Activated T-cell treated with anti-CD3 and anti-CD28 coated beads, Interleukin-2, amount 50 U/mL, for 72 hours (primary cell): ENCODE results near the gene RPS6KA5. TPM values are rescaled to one million over a fixed set of nuclear protein-coding genes. Genes with fewer than 3 reads are reported as not detected.
A peak's percentile ranks its signal among the peaks of the same experiment; 100 is the strongest.

Experiments
- ATAC-seq, 2 donors: fragments of 150-1000 bp; cut with Tn5 transposase; replicated peaks in 1 of 2; 2 replicates each; pipeline ENCODE4 v1.10.0; 2021; ENCODE audit warnings: moderate library complexity in 2 of 2, mild to moderate bottlenecking in 1 of 2
- DNase-seq, 2 donors: peaks; one replicate each; pipeline ENCODE4 v3.0.0; 2021 to 2022; ENCODE audit warnings: mixed read lengths in 1 of 2
- H3K27ac Mint-ChIP-seq: one replicate; pipeline ENCODE4 v1.8.0; 2022; ENCODE audit warnings: mild to moderate bottlenecking, moderate library complexity, mixed read lengths
- H3K27me3 Mint-ChIP-seq: one replicate; pipeline ENCODE4 v1.8.0; 2022; ENCODE audit warnings: low read depth, mixed read lengths
- H3K36me3 Mint-ChIP-seq, 2 donors: one replicate each; pipeline ENCODE4 v1.8.0; 2022; ENCODE audit warnings: mixed read lengths in 2 of 2, mild to moderate bottlenecking in 1 of 2; ENCODE audit not compliant: insufficient read depth in 2 of 2
- H3K4me1 Mint-ChIP-seq: one replicate; pipeline ENCODE4 v1.8.0; 2022; ENCODE audit warnings: low read depth, mixed read lengths
- H3K4me3 Mint-ChIP-seq, 2 donors: one replicate each; pipeline ENCODE4 v1.8.0; 2022; ENCODE audit warnings: mild to moderate bottlenecking in 2 of 2, mixed read lengths in 2 of 2, moderate library complexity in 2 of 2
- H3K9me3 Mint-ChIP-seq, 2 donors: one replicate each; pipeline ENCODE4 v1.8.0; 2022; ENCODE audit warnings: mixed read lengths in 2 of 2
- total RNA-seq, 2 donors: library from RNA; stranded (reverse); gene quantifications; one replicate each; pipeline ENCODE4 v1.2.3, GENCODE V29; 2022

The RPS6KA5 gene
- total RNA-seq, 2 donors from 2014 or later, result 18.5 to 30.3 TPM

GRCh38 chr14:90891326-90891725, 169.1 kb downstream of the RPS6KA5 start:
- Mint-ChIP-seq H3K9me3 (no peaks in the 10 kb centered on the region), H3K27me3 (no peaks in the 10 kb centered on the region), H3K4me3 (no peak overlapping the region), H3K4me1 (peaks cover 5% of the 10 kb centered on the region), H3K27ac (no peak overlapping the region), H3K36me3 (peaks cover under 1 to 8% of the 10 kb centered on the region in 2 donors)
- ATAC-seq (no peak), DNase-seq (no peak)

GRCh38 chr14:90890322-90891020, 170.0 kb downstream of the RPS6KA5 start:
- no peak for DNase-seq
- ATAC-seq, result no peak
- no peak overlapping the region for H3K27ac Mint-ChIP-seq
- H3K4me1 Mint-ChIP-seq, result peaks cover 5% of the 10 kb centered on the region
- H3K4me3 Mint-ChIP-seq, result no peak overlapping the region
- no peaks in the 10 kb centered on the region for H3K9me3 Mint-ChIP-seq
- H3K27me3 Mint-ChIP-seq, result no peaks in the 10 kb centered on the region
- peaks cover 0 to 5% of the 10 kb centered on the region in 2 donors for H3K36me3 Mint-ChIP-seq

GRCh38 chr14:90886297-90886815, 174.1 kb downstream of the RPS6KA5 start:
- DNase-seq (no peak), ATAC-seq (no peak)
- no peaks in the 10 kb centered on the region for H3K27me3 Mint-ChIP-seq
- peaks cover 8 to 14% of the 10 kb centered on the region in 2 donors for H3K36me3 Mint-ChIP-seq
- no peak overlapping the region for H3K4me3 Mint-ChIP-seq
- H3K9me3 Mint-ChIP-seq, result peaks cover 4 to 6% of the 10 kb centered on the region in 2 donors
- no peaks in the 10 kb centered on the region for H3K4me1 Mint-ChIP-seq
- H3K27ac Mint-ChIP-seq, result no peak overlapping the region

- DNase-seq (no peak), ATAC-seq (no peak)
- Mint-ChIP-seq H3K27me3 (no peaks in the 10 kb centered on the region), H3K9me3 (peaks cover 4 to 6% of the 10 kb centered on the region in 2 donors), H3K4me1 (no peaks in the 10 kb centered on the region), H3K27ac (peak overlapping the region; percentile 24), H3K36me3 (peaks cover 8 to 16% of the 10 kb centered on the region in 2 donors), H3K4me3 (no peak overlapping the region)
Observed at GRCh38 chr14:90883782-90884181, 176.7 kb downstream of the RPS6KA5 start.

GRCh38 chr14:90883197-90883596, 177.2 kb downstream of the RPS6KA5 start:
- Mint-ChIP-seq H3K36me3 (peaks cover 9 to 16% of the 10 kb centered on the region in 2 donors), H3K4me1 (no peaks in the 10 kb centered on the region), H3K27me3 (no peaks in the 10 kb centered on the region), H3K27ac (peak overlapping the region; percentile 24), H3K9me3 (peaks cover 4 to 6% of the 10 kb centered on the region in 2 donors), H3K4me3 (no peak overlapping the region)
- ATAC-seq (no peak), DNase-seq (no peak)

- DNase-seq (no peak), ATAC-seq (no peak)
- H3K36me3 Mint-ChIP-seq, result peaks cover 9 to 20% of the 10 kb centered on the region in 2 donors
- H3K27me3 Mint-ChIP-seq, result no peaks in the 10 kb centered on the region
- H3K4me3 Mint-ChIP-seq, result no peak overlapping the region
- peaks cover 4 to 6% of the 10 kb centered on the region in 2 donors for H3K9me3 Mint-ChIP-seq
- no peak overlapping the region for H3K27ac Mint-ChIP-seq
- H3K4me1 Mint-ChIP-seq, result no peaks in the 10 kb centered on the region
Observed at GRCh38 chr14:90880282-90880681, 180.2 kb downstream of the RPS6KA5 start.

GRCh38 chr14:90874599-90874998, 185.8 kb downstream of the RPS6KA5 start:
- DNase-seq (no peak), ATAC-seq (no peak)
- no peaks in the 10 kb centered on the region for H3K27me3 Mint-ChIP-seq
- H3K36me3 Mint-ChIP-seq, result peaks cover 8 to 12% of the 10 kb centered on the region in 2 donors
- H3K9me3 Mint-ChIP-seq, result no peaks in the 10 kb centered on the region
- H3K4me1 Mint-ChIP-seq, result no peaks in the 10 kb centered on the region
- no peak overlapping the region for H3K4me3 Mint-ChIP-seq
- no peak overlapping the region for H3K27ac Mint-ChIP-seq

- H3K4me1 Mint-ChIP-seq, result no peaks in the 10 kb centered on the region
- ATAC-seq (no peak), DNase-seq (no peak)
- no peaks in the 10 kb centered on the region for H3K27me3 Mint-ChIP-seq
- H3K36me3 Mint-ChIP-seq, result peaks cover 6 to 10% of the 10 kb centered on the region in 2 donors
- no peak overlapping the region for H3K27ac Mint-ChIP-seq
- H3K9me3 Mint-ChIP-seq, result no peaks in the 10 kb centered on the region
- no peak overlapping the region for H3K4me3 Mint-ChIP-seq
Observed at GRCh38 chr14:90871605-90872233, 188.7 kb downstream of the RPS6KA5 start.

GRCh38 chr14:90870950-90871604, 189.4 kb downstream of the RPS6KA5 start:
- ATAC-seq, result no peak
- Mint-ChIP-seq H3K27me3 (no peaks in the 10 kb centered on the region), H3K4me3 (no peak overlapping the region), H3K4me1 (no peaks in the 10 kb centered on the region), H3K9me3 (no peaks in the 10 kb centered on the region), H3K27ac (no peak overlapping the region), H3K36me3 (peaks cover 4 to 10% of the 10 kb centered on the region in 2 donors)
- DNase-seq, result no peak

GRCh38 chr14:90867501-90867900, 192.9 kb downstream of the RPS6KA5 start:
- DNase-seq, result no peak
- Mint-ChIP-seq H3K4me1 (no peaks in the 10 kb centered on the region), H3K27ac (no peak overlapping the region), H3K27me3 (no peaks in the 10 kb centered on the region), H3K9me3 (no peaks in the 10 kb centered on the region), H3K4me3 (no peak overlapping the region), H3K36me3 (peaks cover 0 to 2% of the 10 kb centered on the region in 2 donors)
- ATAC-seq, result no peak

GRCh38 chr14:90866833-90867232, 193.6 kb downstream of the RPS6KA5 start:
- DNase-seq, result no peak
- peaks cover 0 to 2% of the 10 kb centered on the region in 2 donors for H3K36me3 Mint-ChIP-seq

GRCh38 chr14:90864741-90865140, 195.7 kb downstream of the RPS6KA5 start:
- Mint-ChIP-seq H3K27me3 (no peaks in the 10 kb centered on the region), H3K4me1 (no peaks in the 10 kb centered on the region), H3K4me3 (no peak overlapping the region), H3K36me3 (peaks cover 0 to 2% of the 10 kb centered on the region in 2 donors), H3K9me3 (no peaks in the 10 kb centered on the region), H3K27ac (no peak overlapping the region)
- no peak for DNase-seq
- ATAC-seq, result no peak

More at GRCh38 chr14:90866833-90867232, 193.6 kb downstream of the RPS6KA5 start:
- ATAC-seq, result no peak
- H3K9me3 Mint-ChIP-seq, result no peaks in the 10 kb centered on the region
- H3K27ac Mint-ChIP-seq, result no peak overlapping the region
- H3K27me3 Mint-ChIP-seq, result no peaks in the 10 kb centered on the region
- no peak overlapping the region for H3K4me3 Mint-ChIP-seq
- no peaks in the 10 kb centered on the region for H3K4me1 Mint-ChIP-seq

GRCh38 chr14:90858511-90858910, 201.9 kb downstream of the RPS6KA5 start:
- Mint-ChIP-seq H3K36me3 (peaks cover 0 to 1% of the 10 kb centered on the region in 2 donors), H3K27me3 (no peaks in the 10 kb centered on the region), H3K4me1 (no peaks in the 10 kb centered on the region), H3K4me3 (no peak overlapping the region), H3K9me3 (no peaks in the 10 kb centered on the region), H3K27ac (no peak overlapping the region)
- ATAC-seq (no peak), DNase-seq (no peak)
